Stimulated activated effector memory CD8-positive, alpha-beta T cell treated with anti-CD3 and anti-CD28 coated beads, Interleukin-12 subunit alpha, Interleukin-12 subunit beta, amount 100 ng/mL, for 72 hours (primary cell): Measurements from ENCODE around the gene SLC1A5.
A peak's percentile ranks its signal among the peaks of the same experiment; 100 is the strongest.

Source experiments
- ATAC-seq: fragments of 150-1000 bp; cut with Tn5 transposase; 2 replicates; pipeline ENCODE4 v1.10.0; 2021
- DNase-seq, 2 donors: peaks; one replicate each; pipeline ENCODE4 v3.0.0; 2021 to 2022; ENCODE audit warnings: low spot score in 2 of 2
- H3K27ac Mint-ChIP-seq: one replicate; pipeline ENCODE4 v1.8.0; 2022; ENCODE audit warnings: mild to moderate bottlenecking, mixed read lengths
- H3K36me3 Mint-ChIP-seq: one replicate; pipeline ENCODE4 v1.8.0; 2022; ENCODE audit warnings: mild to moderate bottlenecking, mixed read lengths
- H3K4me1 Mint-ChIP-seq: one replicate; pipeline ENCODE4 v1.8.0; 2022; ENCODE audit warnings: mixed read lengths
- H3K4me3 Mint-ChIP-seq: one replicate; pipeline ENCODE4 v1.8.0; 2022; ENCODE audit warnings: mild to moderate bottlenecking, mixed read lengths
- H3K9me3 Mint-ChIP-seq: one replicate; pipeline ENCODE4 v1.8.0; 2022; ENCODE audit warnings: mixed read lengths

Gene SLC1A5

DNA sequence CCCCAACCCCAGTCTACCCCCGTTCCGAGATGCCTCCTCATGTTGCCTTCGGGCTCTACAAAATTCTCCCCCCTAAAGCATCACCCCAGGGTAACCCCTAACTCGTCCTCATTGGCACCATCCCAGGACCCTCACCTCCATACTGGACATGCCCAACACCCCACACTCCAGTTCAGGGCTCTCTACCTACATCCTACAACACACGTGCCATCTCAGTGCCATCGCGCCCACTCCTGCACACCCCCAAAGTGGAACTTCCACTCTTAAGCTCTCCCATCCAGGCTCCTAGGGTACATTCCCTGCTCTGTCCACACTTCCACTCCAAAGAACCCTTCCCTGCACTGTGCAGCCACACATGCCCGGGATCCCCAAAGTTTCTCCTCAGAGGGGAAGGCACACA is 43.4 kb downstream of the SLC1A5 start:
- Mint-ChIP-seq H3K4me1 (peaks cover 75% of the 10 kb centered on the region), H3K9me3 (no peaks in the 10 kb centered on the region), H3K4me3 (peak overlapping the region; percentile 93), H3K36me3 (peaks cover 66% of the 10 kb centered on the region), H3K27ac (peak overlapping the region; percentile 95)
- ATAC-seq (no peak), DNase-seq (no peak)

GRCh38 chr19:46744005-46744691 is 44.2 kb downstream of the SLC1A5 start:
- Mint-ChIP-seq H3K9me3 (no peaks in the 10 kb centered on the region), H3K27ac (peak overlapping the region; percentile 95), H3K4me3 (peak overlapping the region; percentile 93), H3K36me3 (peaks cover 73% of the 10 kb centered on the region), H3K4me1 (peaks cover 83% of the 10 kb centered on the region)
- no peak for DNase-seq
- no peak for ATAC-seq

DNA sequence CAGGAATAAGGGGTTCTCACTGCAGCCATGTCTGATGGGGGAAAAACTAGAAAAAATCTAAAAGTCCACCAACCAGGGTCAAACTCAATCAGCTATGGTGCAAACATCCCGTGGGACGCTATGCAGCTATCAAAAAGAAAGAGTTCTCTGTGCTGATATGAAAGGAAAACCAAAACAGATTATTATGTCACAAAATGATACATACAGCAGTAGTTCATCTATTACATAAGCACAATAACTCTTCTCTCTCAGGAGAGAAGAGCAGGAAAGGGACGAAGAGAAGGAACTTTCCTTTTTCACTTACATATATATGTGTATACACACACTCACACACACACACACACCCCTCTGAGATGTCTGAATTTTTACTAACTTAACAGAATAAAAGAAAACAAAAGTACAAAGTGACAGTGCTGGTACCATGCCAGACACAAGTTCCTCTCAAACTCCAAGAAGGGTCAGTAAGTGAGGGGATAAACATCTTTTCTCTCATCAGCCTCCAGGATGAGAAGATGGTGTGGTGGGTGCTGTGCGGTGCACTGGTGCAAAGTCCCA is 45.4 kb downstream of the SLC1A5 start:
- Mint-ChIP-seq H3K4me1 (peaks cover 74% of the 10 kb centered on the region), H3K27ac (no peak overlapping the region), H3K36me3 (peaks cover 71% of the 10 kb centered on the region), H3K4me3 (no peak overlapping the region), H3K9me3 (no peaks in the 10 kb centered on the region)
- ATAC-seq (no peak), DNase-seq (no peak)

- ATAC-seq = no peak
- H3K36me3 Mint-ChIP-seq = peaks cover 71% of the 10 kb centered on the region
- H3K4me3 Mint-ChIP-seq = no peak overlapping the region
- H3K27ac Mint-ChIP-seq = peak overlapping the region; percentile 76
- no peaks in the 10 kb centered on the region for H3K9me3 Mint-ChIP-seq
- no peak for DNase-seq
- peaks cover 61% of the 10 kb centered on the region for H3K4me1 Mint-ChIP-seq
Observed at GRCh38 chr19:46741447-46741846, 46.9 kb downstream of the SLC1A5 start.

DNA sequence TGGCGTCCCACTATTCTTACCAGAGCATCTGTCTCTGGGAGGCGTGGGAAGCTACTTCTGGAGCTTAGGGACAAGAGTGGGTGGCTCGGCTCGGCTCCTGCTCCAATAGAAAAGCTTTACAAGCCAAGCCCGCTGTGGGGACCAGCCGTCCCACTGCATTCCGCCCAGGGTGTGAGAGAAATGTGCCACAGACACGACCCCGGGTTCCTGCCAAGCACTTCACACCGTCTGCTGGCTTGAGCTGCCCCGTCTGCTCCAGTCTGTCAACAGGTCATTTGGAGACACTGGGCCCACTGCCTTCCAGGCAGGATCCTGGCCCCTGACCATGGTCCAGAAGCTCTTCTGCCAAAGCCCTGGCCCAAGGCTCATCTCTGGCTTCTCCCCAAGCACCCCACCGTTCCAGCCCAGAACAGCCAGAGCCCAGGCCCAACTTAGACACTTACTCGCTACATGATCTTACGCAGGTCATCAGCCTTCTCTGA is 49.1 kb downstream of the SLC1A5 start:
- Mint-ChIP-seq H3K4me1 (peaks cover 49% of the 10 kb centered on the region), H3K9me3 (no peaks in the 10 kb centered on the region), H3K4me3 (no peak overlapping the region), H3K27ac (peak overlapping the region; percentile 79), H3K36me3 (peaks cover 78% of the 10 kb centered on the region)
- ATAC-seq (no peak), DNase-seq (no peak)

DNA sequence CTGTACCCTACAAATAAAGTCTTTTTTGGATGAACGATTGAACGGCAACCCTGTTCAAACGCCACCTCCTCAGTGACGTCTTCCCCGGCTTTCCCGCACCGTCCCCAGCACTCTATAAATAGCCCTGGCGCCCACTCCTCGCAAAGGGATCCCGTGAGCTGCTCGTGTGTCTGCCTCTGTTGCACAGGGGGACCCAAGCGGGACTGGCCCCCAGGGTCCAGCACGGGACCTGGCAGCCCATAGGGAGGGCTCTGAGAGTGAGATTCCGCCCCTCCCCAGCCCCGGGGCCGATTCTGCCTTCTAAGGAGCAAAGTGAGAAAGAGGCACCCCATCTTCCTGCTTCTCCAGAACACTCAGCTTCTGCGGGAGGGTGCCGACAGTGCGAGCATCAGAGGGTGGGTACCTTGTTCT is 50.6 kb downstream of the SLC1A5 start:
- Mint-ChIP-seq H3K27ac (peak overlapping the region; percentile 35), H3K4me3 (no peak overlapping the region), H3K4me1 (peaks cover 33% of the 10 kb centered on the region), H3K36me3 (peaks cover 83% of the 10 kb centered on the region), H3K9me3 (no peaks in the 10 kb centered on the region)
- DNase-seq (no peak), ATAC-seq (no peak)

- no peaks in the 10 kb centered on the region for H3K9me3 Mint-ChIP-seq
- ATAC-seq (no peak), DNase-seq (no peak)
- H3K36me3 Mint-ChIP-seq = peaks cover 83% of the 10 kb centered on the region
- H3K4me3 Mint-ChIP-seq = no peak overlapping the region
- H3K4me1 Mint-ChIP-seq = peaks cover 29% of the 10 kb centered on the region
- H3K27ac Mint-ChIP-seq = peak overlapping the region; percentile 35
Observed at GRCh38 chr19:46737298-46737654, 51.1 kb downstream of the SLC1A5 start.

DNA sequence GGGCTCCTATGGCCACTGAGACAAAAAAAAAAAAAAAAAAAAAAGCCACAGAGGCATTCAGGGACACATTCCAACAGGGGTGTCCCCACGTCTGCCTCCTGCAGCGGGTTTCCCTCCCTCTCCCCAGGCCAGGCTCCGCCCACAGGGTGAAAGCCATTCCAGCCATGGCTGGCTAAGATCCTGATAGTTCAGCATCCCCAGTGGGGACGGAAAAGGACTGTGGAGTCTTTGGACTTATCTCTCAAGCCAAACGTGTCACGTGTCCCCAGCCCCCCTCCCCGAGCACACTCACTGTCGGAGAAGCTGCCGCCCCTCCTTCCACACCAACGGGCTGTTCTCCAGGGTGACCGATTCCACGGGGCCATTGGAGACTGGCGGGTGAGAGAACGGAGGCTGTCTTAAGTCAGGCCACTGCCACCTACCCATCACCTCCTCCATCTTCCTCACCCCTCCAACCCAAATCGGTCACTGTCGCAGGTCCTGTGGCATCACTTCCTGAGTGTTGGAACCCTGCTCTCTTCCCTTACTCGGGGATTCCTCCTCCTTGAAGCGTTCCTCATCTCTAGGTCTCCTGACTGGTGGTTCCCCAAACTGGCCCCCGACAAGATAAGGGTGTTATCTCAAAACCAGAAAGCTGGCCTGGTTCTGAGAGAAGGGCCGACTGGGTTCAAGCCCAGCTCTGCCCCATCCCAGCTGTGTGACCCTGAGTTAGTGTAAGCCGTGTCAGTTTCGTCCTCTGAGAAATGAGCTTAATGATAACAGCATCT is 51.7 kb downstream of the SLC1A5 start:
- Mint-ChIP-seq H3K4me1 (peaks cover 29% of the 10 kb centered on the region), H3K9me3 (no peaks in the 10 kb centered on the region), H3K27ac (peak overlapping the region; percentile 35), H3K36me3 (peaks cover 83% of the 10 kb centered on the region), H3K4me3 (no peak overlapping the region)
- DNase-seq (no peak), ATAC-seq (no peak)

- Mint-ChIP-seq H3K4me3 (no peak overlapping the region), H3K27ac (peak overlapping the region; percentile 76), H3K9me3 (no peaks in the 10 kb centered on the region), H3K4me1 (peaks cover 28% of the 10 kb centered on the region), H3K36me3 (peaks cover 91% of the 10 kb centered on the region)
- no peak for ATAC-seq
- no peak for DNase-seq
Observed at GRCh38 chr19:46733690-46734292, 54.6 kb downstream of the SLC1A5 start.

GRCh38 chr19:46732966-46733689 is 55.3 kb downstream of the SLC1A5 start:
- no peak overlapping the region for H3K4me3 Mint-ChIP-seq
- DNase-seq (no peak), ATAC-seq (no peak)
- peaks cover 33% of the 10 kb centered on the region for H3K4me1 Mint-ChIP-seq
- H3K36me3 Mint-ChIP-seq = peaks cover 91% of the 10 kb centered on the region
- no peak overlapping the region for H3K27ac Mint-ChIP-seq
- no peaks in the 10 kb centered on the region for H3K9me3 Mint-ChIP-seq

DNA sequence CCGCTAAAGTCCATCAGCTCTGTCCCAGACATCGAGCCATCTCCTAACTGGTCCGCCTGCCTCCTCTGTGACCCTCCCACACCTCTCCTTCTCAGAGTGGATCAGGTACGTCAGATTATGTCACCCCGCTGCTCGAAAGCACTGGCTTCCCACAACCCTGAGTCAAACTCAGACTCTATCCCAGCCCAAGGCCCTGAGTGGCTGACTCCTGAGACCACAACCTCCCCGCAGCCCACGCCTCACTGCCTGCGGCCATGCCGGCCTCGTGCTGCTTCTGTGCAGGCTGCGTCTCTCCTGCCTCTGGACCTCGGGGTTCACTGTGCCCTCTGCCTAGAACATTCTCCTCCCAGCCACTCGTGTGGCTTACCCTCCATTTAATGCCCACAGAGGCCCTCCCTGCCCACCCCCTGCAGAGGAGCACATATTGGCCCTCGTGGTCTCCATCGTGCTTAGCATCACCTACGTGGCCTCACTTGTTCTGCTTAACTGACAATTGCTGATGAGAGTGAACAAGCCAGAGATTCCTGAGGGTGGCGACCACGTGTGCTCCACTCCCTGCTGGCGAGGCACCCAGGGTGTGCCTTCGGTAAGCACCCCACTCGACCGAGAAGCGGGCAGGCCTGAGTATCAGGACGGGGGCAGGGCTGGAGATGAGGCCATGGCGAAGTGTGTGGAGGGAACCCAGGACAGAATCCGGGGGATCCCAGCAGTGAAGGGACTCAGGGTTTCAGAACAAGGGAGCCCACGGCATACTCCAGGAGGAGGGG is 56.0 kb downstream of the SLC1A5 start:
- Mint-ChIP-seq H3K36me3 (peaks cover 84% of the 10 kb centered on the region), H3K9me3 (no peaks in the 10 kb centered on the region), H3K27ac (peak overlapping the region; percentile 89), H3K4me3 (no peak overlapping the region), H3K4me1 (peaks cover 33% of the 10 kb centered on the region)
- ATAC-seq (no peak), DNase-seq (no peak)

DNA sequence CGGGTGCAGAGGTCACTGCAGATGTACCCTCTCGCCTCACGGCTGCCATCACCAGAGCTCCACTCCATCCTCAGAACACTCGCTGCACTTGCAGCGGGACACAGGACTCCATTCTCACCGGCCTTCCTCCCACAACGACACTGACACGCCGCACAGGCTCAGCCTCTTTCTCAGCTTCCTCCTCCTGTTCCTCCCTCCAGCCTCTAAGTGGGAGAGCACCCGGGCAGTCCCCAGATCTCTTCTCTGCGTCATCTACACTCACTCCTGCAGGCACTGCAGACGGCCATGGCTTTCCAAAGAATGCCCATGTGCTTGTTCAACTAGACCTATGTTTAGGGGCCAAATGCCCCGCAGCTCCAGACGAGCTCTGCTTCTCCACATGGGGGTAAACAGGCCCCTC is 56.8 kb downstream of the SLC1A5 start:
- ATAC-seq (no peak), DNase-seq (no peak)
- peaks cover 33% of the 10 kb centered on the region for H3K4me1 Mint-ChIP-seq
- peaks cover 84% of the 10 kb centered on the region for H3K36me3 Mint-ChIP-seq
- peak overlapping the region; percentile 89 for H3K27ac Mint-ChIP-seq
- H3K9me3 Mint-ChIP-seq = no peaks in the 10 kb centered on the region
- H3K4me3 Mint-ChIP-seq = no peak overlapping the region

- ATAC-seq (no peak), DNase-seq (no peak)
- Mint-ChIP-seq H3K27ac (peak overlapping the region; percentile 89), H3K36me3 (peaks cover 85% of the 10 kb centered on the region), H3K9me3 (no peaks in the 10 kb centered on the region), H3K4me3 (no peak overlapping the region), H3K4me1 (peaks cover 33% of the 10 kb centered on the region)
Observed at GRCh38 chr19:46731007-46731501, 57.3 kb downstream of the SLC1A5 start.

DNA sequence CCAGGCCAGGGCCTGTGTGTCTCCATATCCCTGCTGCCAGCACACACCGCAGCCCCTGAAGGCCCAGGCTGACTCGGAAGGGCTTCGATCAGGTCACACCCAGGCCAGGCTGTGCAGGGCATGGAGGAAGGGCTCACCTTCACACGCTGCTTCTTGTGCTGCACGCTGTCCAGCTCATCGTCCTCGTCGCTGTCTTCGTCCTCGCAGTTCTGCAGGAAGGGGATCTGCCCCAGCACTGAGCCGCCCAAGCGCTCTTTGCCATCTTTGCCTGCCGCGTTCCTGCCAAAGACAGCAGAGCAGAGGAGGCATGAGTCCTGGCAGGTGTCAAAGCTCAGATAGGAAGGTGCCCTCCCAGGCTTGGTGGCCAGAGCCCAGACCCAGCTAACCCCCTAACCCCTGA is 57.8 kb downstream of the SLC1A5 start:
- H3K27ac Mint-ChIP-seq = peak overlapping the region; percentile 89
- no peak for DNase-seq
- peaks cover 85% of the 10 kb centered on the region for H3K36me3 Mint-ChIP-seq

More for the DNA sequence above, 57.8 kb downstream of the SLC1A5 start:
- Mint-ChIP-seq H3K4me3 (no peak overlapping the region), H3K4me1 (peaks cover 33% of the 10 kb centered on the region), H3K9me3 (no peaks in the 10 kb centered on the region)
- ATAC-seq = no peak
